Stimulated activated naive CD4-positive, alpha-beta T cell (primary cell): ENCODE measurements around the gene ELP1.

Experiments
- DNase-seq, 6 experiments: peaks; one replicate each; lab custom pipeline; 2025; lab: John Stamatoyannopoulos, UW

The ELP1 gene

DNA sequence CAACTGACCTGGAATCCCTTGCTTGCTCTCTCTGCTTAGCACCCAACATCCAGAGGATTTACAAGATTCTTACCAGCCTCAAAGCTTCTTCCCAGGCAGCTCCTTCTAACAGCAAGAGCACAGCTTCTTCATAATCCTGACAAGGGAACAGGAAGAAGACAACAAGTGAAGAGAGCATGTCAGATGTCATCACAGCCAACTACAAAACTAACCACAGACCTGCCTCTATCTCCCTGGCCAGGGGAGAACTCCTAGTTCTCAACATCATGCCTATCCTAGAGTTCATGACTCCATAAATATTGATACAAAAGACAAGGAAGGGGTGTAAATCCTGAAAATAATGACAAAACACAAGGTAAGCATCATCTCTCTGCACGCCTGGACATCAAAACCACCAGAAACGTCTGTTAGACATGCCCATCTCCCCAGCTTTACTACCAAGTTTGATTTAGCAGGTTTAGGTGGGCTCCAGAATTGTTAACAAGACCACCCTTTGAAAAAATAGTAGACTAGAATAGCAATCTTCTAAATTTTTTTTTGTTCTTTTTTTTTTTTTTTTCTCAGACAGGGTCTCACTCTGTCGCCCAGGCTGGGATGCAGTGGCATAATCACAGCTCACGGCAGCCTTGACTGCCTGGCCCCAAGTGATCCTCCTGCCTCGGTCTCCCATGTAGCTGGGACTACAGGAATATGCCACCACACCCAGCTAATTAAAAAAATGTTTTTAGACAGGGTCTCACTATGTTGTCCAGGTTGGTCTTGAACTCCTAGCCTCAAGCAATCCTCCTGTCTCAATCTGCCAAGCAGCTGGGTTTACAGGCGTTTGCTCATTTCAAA lies 51.7 kb downstream of the ELP1 start:
- DNase-seq = no peak

DNA sequence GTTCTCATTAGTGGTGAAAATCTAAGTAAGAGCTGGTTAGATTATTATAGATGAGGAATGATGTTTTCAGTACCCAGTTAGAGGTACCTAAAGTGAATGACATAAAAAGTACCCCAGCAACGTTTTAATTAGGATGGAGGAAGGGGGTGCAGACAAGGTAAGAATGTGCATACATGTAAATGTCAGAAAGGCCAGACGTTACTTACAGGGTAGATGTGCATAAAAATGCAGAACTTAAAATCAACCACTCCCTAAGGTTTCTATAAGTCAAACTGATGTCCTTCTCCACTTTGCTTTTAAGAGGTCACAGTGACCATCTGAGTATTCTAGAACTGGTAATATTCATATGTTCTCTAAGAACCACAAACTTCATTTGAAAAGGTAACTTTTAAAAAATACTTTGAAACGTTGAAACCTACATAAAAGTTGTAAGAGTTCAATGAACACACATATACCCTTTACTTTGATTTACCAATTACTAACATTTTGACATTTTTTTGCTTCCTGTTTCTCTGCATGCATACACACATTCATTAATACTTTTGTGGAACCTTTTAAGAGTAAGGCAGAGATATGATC lies 53.1 kb downstream of the ELP1 start:
- DNase-seq = no peak

DNA sequence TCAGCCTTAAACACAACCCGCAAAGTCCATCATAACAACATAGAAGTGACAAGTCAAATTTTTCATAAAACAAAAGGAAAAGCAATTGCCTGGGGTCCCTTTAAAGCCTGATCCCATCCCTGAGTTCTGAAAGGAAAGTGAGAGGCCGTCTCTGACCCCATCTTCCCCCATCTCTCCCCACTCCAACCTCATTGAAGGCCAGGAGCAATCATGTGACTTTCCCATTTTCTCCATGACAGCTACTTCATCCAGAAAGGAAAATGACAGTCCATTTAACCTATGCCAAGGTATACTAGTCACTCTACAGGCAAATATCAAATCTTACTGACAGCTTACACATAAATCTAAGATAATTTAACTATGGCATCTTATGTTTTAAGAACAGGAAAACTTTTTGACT lies 56.4 kb downstream of the ELP1 start:
- DNase-seq = no peak

DNA sequence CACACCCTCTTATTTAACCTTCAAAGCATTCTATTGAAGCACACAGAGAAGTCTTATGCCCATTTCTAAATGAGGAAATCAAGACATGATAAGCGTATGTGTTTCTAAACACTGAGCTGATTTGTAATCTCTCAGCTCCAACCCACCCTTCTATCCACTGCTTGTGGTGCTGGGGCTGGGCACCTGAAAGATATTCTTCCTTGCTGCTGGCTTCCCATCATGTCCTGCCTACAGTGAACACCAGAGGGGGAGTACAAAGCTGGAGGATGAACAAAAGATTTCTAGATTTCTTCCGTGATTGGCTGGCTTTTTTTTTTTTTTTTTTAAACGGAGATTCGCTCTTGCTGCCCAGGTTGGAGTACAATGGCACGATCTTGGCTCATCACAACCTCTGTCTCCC lies 57.5 kb downstream of the ELP1 start:
- DNase-seq = no peak

DNA sequence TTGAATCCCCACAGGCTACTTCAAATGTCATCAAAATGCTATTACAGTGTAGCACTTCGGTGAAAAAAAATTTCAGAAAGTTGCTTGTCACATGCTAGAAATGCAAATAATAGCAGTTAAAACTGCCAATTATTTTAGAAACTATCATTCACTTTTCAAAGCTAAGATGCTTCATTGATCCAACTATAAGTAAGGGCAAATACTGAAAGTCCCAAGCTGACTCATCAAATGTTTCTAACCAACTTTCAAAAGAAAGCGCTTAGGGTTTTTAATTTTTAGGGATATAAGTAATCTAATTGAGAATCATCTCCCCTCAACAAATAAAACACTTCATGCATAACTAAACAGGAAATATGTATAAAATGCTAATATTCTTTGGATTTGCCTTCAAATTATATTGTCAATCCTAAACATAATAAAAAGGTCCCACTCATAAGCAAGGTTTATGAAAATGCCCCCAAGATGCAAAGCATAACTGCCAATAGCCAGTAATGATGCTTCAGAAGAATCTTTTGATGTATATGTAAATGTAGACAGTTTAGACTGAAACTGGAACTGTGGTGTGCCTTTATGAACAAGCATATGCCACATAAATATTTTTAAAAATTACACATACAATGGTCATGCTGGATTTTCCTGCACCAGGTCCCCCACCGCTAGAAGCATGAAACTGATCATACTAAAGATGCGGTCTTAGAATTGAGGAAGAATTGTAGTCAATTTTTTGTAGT lies 59.7 kb downstream of the ELP1 start:
- no peak for DNase-seq

DNA sequence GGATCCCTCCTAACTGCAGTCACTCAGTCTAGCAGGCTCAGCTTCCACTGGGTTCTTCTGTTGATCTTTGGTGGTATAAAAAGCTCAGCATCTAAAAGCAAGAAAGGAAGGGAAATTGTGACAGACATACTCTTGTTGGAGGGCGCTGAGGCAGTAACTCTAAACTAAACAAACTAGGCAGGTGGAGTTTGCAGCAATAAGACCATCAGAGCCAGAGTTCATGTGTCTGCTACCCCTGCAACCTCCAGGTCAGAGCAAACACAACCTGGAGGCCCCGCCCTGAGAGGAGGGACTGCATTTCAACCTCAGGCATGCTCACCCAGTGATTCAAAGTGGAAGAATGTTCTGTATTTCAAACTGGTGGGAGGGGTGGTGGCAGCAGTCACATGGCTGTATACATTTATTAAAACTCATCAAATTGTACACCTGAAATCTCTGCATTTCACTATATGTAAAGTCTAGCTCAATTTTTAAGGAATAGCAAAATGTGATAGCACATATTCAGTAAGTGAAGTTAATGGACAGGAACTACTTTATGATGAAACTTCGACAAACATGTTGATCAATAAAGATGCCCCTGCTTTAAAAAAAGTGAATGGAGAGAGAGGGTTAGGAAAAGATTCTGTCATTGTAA lies 64.7 kb downstream of the ELP1 start:
- no peak for DNase-seq

DNA sequence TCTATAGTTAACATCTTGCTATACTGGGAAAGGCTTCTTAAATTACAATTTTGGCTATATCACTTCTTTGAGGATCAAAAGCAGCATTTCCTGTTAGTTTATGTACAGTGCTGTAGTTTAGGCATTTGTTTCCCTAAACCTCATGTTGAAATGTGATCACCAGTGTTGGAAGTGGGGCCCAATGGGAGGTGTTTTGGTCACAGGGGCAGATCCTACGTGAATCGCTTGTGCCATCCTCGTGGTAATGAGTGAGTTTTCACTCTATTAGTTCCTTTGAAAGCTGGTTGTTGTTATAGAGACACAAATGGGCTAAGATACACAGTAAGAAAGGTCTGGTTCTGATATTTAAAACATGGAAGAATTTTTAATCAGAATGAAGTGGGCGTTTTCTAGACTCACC lies 66.1 kb downstream of the ELP1 start:
- no peak for DNase-seq

DNA sequence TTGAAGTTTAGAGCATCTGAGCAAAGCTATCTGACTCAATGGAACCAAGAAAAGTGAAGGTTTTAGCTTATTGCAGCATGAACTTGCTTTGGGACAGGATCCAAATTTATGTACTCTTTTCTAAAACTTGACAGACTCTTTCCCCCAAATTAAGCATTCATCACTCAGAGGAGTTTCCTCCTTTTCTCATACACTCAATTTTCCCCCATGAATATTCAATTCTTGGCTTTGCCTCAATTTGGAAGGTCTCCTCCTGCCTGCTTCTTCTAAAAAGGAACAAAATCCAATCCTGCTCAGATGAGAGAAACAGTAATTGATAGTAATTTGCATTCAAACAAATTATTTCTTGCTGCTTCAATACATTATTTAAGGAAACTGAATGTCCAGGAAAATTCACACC lies 66.8 kb downstream of the ELP1 start:
- no peak for DNase-seq

DNA sequence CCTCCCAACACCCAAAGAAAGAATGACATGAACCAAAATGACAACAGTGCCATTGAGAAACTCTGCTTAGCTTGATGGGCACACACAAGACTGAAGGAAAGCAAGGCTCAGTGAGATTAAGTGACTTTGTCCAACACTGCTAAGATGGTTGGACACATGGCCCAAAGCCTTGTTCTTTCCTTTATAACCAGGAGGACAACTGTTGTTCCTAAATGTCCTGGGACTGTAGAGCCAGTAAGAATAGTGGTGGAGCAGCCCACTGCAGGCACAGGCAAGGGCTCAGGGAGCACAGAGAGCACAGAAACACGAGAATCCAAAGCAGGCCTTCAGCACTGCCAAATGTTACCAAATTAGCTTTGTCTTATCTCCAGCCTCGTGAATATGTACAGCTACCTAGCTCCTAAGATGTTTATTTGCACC lies 67.9 kb downstream of the ELP1 start:
- no peak for DNase-seq

DNA sequence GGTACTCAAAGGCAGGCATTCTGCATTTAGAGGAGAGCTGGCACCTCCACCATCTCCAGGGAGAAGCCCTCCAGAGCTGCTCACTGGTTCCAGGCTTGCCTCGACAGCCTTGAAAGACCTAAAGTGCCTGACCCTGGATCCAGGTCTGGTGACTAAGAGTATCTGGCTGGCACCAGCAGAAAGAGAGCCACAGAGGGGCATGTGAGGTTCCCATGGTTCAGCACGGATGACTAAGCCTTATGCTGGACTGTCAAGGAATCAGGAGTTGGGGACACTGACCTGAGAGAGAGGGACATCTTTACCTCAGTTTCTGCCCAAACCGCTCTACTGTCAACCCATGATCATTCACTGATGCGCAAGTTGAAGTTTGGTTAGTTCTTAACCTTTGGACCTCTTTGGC lies 68.9 kb downstream of the ELP1 start:
- DNase-seq = no peak

DNA sequence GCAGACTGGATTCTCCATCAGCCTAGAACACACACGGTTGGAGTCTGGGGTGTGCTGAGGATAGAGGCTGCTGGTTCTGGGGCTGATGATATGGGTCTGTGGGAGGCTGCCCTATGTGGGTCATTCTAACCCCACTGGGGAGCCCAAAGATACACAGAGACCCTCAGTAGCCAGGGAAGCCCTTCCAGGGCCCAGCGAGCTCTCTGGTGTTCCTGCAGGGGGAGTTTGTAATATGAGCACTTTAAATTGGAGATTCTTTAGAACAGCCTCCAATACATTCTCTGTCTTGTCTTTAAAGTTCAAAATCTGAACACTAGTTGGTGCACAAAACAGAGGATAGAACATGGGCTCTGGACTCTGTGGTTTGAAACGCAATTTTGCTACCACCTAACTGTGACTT lies 69.5 kb downstream of the ELP1 start:
- no peak for DNase-seq

DNA sequence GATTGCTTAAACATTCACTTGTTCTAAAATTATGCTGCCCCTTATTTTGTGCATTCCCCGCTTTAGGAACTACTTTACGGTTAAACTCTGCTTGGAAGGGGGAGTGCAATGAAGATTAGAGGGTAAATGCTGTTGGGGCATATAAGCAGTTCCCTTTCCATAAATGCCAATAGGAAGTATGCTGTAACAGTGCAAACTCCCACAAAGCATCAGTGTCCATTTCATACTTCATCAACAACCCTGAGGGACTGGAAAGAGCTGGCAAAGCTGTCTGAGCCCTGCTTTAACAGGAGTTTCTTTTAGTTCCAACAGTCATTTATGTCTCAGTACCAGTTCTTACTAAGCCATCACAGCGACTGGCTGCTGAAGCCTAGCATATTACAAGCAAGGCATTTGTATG lies 70.0 kb downstream of the ELP1 start:
- no peak for DNase-seq

DNA sequence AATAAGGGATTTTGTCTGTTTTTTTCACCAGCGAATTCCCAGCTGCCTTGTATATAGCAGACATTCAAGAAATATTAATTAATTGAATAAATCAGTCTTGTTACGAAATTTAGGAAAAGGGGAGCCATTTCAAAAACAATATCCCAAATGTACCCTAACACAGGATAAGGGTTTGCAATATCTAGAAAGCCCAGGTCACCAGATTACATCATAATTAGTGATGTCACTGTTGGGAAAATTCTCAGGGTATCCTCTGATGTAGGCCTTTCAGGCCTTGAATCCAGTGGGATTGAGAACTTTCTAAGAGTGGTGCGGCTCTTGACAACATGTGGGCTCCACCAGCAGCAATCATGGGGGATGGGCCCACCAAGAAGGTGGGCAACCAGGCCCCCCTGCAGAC lies 71.9 kb downstream of the ELP1 start, which contains the start of gene ACTL7A:
Gene ACTL7A, plus strand, starts transcription at position 270 of the 400 bp plus-strand sequence. Its CDS starts 57 bp downstream, at position 327.
- no peak for DNase-seq

DNA sequence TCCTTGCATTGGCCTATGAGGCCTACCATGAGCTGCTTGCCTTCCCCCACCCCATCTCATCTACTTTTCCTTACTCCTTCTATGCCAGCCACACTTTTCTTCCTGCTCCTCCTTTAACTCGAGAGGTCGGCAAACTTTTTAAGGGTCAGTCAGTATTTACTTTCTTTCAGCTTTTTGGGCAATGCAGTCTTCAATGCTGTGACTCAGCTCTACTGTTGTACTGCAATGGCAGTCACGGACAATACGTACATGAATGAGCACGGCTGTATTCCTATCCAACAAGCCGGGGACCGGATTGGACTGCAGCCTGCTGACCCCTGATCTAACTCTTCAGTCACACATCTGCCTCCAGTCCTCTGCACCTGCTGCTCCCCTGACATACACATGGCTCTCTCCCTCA lies 72.5 kb downstream of the ELP1 start:
- DNase-seq = no peak

DNA sequence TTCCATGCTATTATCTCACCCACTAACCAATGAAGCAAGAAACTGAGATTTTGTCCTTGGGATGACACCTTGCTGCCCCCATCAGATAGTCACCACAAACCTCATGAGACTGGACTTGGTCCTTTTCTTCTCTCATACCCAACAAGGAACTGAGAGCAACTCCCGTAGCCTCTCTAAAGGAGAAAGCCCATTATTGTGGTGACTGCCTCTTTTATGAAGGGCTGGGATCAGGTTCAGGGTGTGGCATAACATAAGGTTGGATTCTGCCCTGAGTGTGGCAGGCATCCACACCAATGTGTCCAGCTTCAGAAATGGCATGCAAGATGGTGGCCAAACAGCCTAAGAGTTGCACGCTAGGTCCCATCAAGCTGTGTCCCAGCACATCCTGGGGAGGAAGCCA lies 73.2 kb downstream of the ELP1 start:
- no peak for DNase-seq

DNA sequence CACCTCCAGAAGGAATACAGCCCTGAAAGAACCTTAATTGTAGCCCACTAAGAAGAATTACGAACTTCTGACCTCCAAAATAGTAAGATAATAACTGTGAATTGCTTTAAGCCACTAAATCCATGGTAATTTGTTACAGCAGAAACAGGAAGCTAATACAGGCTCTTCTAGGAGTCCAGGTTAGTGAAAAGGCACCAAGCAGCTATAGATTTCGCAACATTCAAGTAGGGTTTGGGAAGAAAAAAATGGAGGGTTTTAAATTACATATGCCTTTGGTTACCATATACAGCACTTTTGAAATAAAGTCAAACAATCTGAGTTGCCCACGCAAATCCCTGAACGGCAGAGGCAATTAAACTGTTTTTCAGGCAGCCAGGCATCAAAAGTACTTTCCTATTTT lies 73.6 kb downstream of the ELP1 start:
- no peak for DNase-seq

DNA sequence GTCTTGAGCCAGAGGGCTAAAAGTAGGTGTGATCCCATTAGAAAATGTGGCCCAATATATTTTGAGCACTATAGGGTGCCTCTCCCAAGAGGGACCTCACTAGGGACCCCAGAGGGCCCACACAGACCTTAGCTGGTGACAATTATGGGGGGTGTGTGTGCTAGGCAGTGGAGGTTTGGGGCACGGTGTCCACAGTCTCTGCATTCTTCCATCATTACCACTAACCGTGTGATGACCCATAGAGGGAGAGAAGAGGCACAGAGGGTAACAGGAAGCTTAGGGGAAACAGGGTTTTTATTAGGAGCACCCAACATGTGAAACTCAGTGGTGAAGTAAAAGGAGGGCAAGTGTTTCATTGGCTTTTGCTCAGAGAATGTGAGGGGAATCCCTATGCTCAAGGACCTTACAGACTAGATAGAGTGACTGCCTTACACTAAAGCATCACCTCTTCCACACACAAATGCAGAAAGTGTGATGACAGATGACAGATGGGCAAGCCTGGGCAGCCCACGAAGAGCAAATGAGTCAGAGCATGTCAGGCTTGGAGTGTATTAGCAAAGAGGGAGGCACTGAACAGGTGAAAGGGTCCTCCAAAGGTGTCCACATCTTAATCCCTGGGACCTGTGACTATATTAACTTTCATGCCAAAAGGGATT lies 74.3 kb downstream of the ELP1 start:
- no peak for DNase-seq

DNA sequence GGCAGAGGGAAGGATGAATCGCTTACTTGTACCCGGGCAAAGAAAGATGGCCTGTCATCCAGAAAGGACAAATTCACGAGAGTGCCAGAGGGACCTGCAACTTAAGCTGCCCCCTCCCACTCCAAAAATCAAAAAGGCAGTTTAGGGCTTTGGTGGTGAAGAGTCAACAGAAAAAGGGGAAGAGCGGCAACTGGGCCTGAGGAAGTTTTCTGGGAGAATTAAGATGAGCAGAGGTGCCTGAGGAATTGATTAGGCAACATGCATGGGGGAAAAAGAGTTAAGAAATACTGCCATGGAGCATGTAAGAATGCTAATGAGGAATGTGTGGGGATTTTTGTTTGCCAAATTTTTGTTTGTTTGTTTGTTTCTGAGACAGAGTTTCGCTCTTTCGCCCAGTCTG lies 76.4 kb downstream of the ELP1 start:
- DNase-seq = no peak

DNA sequence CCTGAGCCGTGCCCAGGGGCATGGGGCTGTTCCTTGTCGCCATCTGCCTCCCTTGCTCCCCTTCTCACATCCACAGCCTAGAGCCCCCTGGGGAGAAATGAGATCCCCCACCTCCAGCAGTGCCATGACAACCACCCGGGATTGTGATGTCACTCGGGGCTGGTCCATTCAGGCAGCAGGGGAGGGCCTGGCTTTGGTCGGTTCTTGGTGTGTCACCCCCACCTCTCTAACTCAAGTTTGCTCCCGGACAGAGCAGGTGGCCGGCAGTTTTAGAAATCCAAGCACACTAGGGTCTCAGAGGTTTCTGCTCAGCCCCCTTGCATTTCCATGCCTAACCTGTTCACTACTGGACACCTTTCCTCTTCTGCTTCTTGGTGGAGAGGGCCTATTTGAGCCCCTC lies 78.0 kb downstream of the ELP1 start, which contains the start of gene ACTL7B:
Gene ACTL7B, minus strand, starts transcription at position 99 of the 400 bp plus-strand sequence. Its CDS starts 56 bp downstream, at position 43.
- DNase-seq = no peak

DNA sequence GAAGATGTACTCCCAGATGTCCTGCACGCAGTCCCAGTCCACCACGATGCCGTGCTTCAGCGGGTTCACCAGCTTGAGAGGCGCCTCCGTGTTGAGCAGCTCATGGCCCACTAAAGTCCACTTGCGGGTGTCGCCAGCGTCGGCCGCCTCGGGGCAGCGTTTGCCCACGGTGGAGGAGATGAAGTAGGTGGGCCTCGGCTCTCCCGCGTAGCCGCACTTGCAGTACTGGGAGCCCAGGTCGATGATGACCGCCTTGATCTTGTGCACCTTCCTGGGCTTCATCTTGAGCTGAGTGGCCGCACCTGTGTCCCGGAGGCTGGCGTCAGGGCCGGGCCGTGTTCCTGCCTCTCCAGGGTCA lies 78.4 kb downstream of the ELP1 start:
- DNase-seq = no peak

DNA sequence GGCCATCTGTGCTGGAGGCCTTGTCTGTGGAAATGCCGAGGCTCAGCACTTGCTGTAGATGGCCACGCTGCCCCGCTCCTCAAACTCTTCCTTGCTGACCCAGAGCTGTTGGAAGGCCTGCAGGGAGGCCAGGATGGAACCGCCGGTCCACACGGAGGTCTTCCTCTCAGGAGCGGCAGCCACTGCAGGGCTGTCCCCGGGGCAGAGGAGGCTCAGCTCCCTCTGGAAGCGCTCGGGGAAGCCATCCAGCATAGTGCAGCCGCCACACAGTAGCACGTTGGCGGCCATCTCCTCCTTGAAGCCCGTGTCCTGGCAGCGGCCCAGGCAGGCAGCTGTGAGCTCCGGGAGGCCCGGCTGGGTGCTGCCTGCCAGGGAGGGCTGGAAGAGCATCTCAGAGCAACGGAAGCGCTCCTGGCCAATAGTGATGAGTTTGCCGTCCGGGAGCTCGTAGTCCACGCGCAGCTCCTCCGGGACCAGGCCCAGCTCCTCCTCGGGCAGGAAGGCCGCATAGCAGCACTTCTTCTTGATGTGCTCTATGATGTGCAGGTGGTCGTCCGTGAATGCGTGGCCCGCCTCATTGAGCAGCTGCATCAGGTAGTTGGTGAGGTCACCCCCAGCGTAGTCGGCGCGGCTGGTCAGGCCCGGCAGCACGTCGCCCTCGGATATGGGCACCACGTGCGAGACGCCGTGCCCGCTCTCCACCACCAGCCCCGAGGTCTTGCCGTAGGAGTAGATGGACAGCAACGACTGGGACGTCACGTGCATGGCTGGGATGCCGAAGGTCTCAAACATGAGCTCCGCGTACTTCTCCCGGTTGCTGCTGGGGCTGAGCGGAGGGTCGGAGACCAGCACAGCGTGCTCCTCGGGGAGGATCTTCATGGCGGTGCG lies 79.0 kb downstream of the ELP1 start:
- DNase-seq = no peak
